ENCODE measurements around the gene ALAS1. TPM values are rescaled to one million over a fixed set of nuclear protein-coding genes. Genes with fewer than 3 reads are reported as not detected.
A peak's percentile ranks its signal among the peaks of the same experiment; 100 is the strongest.

ALAS1 gene
- total and polyA plus RNA-seq, 2 of the 13 experiments (the other 11 are each of a cell fraction or from before 2014, with no cell fraction given): 36.0 to 43.2 TPM

GRCh38 chr3:52154135-52155094 is 43.5 kb upstream of the ALAS1 start, which contains the start of gene POC1A (continued):
- no peak for TF ChIP-seq ARHGAP35 (CRISPR knock-in tag; IDR thresholded peaks at IDR 0.05; ENCODE audit: borderline replicate concordance)
- no peak for TF ChIP-seq NCOA1 (CRISPR knock-in tag; IDR thresholded peaks at IDR 0.05)
- TF ChIP-seq ZBTB33 (CRISPR knock-in tag; IDR thresholded peaks at IDR 0.05): 0 out of 2 replicates have a peak, but pooled peaks have one; percentile 41
- no peak for TF ChIP-seq IKZF1 (IDR thresholded peaks at IDR 0.05)
- TF ChIP-seq, protein P1, sequence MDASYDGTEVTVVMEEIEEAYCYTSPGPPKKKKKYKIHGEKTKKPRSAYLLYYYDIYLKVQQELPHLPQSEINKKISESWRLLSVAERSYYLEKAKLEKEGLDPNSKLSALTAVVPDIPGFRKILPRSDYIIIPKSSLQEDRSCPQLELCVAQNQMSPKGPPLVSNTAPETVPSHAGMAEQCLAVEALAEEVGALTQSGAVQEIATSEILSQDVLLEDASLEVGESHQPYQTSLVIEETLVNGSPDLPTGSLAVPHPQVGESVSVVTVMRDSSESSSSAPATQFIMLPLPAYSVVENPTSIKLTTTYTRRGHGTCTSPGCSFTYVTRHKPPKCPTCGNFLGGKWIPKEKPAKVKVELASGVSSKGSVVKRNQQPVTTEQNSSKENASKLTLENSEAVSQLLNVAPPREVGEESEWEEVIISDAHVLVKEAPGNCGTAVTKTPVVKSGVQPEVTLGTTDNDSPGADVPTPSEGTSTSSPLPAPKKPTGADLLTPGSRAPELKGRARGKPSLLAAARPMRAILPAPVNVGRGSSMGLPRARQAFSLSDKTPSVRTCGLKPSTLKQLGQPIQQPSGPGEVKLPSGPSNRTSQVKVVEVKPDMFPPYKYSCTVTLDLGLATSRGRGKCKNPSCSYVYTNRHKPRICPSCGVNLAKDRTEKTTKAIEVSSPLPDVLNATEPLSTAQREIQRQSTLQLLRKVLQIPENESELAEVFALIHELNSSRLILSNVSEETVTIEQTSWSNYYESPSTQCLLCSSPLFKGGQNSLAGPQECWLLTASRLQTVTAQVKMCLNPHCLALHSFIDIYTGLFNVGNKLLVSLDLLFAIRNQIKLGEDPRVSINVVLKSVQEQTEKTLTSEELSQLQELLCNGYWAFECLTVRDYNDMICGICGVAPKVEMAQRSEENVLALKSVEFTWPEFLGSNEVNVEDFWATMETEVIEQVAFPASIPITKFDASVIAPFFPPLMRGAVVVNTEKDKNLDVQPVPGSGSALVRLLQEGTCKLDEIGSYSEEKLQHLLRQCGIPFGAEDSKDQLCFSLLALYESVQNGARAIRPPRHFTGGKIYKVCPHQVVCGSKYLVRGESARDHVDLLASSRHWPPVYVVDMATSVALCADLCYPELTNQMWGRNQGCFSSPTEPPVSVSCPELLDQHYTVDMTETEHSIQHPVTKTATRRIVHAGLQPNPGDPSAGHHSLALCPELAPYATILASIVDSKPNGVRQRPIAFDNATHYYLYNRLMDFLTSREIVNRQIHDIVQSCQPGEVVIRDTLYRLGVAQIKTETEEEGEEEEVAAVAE (CRISPR knock-in tag; IDR thresholded peaks at IDR 0.05; ENCODE audit: borderline replicate concordance): peak; percentile 82; the same call in 1 of the 2 replicates
- no peak for TF ChIP-seq SKI (IDR thresholded peaks at IDR 0.05; ENCODE audit: partially characterized antibody)
- 0 out of 2 replicates have a peak, but pooled peaks have one; percentile 19 for TF ChIP-seq ZNF749 (CRISPR knock-in tag; IDR thresholded peaks at IDR 0.05; ENCODE audit: borderline replicate concordance)
- TF ChIP-seq, protein P2, sequence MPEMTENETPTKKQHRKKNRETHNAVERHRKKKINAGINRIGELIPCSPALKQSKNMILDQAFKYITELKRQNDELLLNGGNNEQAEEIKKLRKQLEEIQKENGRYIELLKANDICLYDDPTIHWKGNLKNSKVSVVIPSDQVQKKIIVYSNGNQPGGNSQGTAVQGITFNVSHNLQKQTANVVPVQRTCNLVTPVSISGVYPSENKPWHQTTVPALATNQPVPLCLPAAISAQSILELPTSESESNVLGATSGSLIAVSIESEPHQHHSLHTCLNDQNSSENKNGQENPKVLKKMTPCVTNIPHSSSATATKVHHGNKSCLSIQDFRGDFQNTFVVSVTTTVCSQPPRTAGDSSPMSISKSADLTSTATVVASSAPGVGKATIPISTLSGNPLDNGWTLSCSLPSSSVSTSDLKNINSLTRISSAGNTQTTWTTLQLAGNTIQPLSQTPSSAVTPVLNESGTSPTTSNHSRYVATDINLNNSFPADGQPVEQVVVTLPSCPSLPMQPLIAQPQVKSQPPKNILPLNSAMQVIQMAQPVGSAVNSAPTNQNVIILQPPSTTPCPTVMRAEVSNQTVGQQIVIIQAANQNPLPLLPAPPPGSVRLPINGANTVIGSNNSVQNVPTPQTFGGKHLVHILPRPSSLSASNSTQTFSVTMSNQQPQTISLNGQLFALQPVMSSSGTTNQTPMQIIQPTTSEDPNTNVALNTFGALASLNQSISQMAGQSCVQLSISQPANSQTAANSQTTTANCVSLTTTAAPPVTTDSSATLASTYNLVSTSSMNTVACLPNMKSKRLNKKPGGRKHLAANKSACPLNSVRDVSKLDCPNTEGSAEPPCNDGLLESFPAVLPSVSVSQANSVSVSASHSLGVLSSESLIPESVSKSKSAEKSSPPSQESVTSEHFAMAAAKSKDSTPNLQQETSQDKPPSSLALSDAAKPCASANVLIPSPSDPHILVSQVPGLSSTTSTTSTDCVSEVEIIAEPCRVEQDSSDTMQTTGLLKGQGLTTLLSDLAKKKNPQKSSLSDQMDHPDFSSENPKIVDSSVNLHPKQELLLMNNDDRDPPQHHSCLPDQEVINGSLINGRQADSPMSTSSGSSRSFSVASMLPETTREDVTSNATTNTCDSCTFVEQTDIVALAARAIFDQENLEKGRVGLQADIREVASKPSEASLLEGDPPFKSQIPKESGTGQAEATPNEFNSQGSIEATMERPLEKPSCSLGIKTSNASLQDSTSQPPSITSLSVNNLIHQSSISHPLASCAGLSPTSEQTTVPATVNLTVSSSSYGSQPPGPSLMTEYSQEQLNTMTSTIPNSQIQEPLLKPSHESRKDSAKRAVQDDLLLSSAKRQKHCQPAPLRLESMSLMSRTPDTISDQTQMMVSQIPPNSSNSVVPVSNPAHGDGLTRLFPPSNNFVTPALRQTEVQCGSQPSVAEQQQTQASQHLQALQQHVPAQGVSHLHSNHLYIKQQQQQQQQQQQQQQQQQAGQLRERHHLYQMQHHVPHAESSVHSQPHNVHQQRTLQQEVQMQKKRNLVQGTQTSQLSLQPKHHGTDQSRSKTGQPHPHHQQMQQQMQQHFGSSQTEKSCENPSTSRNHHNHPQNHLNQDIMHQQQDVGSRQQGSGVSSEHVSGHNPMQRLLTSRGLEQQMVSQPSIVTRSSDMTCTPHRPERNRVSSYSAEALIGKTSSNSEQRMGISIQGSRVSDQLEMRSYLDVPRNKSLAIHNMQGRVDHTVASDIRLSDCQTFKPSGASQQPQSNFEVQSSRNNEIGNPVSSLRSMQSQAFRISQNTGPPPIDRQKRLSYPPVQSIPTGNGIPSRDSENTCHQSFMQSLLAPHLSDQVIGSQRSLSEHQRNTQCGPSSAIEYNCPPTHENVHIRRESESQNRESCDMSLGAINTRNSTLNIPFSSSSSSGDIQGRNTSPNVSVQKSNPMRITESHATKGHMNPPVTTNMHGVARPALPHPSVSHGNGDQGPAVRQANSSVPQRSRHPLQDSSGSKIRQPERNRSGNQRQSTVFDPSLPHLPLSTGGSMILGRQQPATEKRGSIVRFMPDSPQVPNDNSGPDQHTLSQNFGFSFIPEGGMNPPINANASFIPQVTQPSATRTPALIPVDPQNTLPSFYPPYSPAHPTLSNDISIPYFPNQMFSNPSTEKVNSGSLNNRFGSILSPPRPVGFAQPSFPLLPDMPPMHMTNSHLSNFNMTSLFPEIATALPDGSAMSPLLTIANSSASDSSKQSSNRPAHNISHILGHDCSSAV (CRISPR knock-in tag; IDR thresholded peaks at IDR 0.05; ENCODE audit: borderline replicate concordance): no peak
- TF ChIP-seq ZNF256 (CRISPR knock-in tag; conservative IDR thresholded peaks at IDR 0.05): no peak
- TF ChIP-seq SATB2 (CRISPR knock-in tag; IDR thresholded peaks at IDR 0.05): 0 out of 2 replicates have a peak, but pooled peaks have one; percentile 19
- TF ChIP-seq MIER3 (CRISPR knock-in tag; IDR thresholded peaks at IDR 0.05; ENCODE audit: borderline replicate concordance): peak; percentile 63; the same call in 1 of the 2 replicates
- no peak for TF ChIP-seq ZNF30 (CRISPR knock-in tag; IDR thresholded peaks at IDR 0.05)

Data from HepG2 (cell line).